GOT3 (cell line): ENCODE results near the gene PPIE.

ENCODE experiments used
- DNase-seq: peaks from one replicate; lab custom pipeline; 2025; ENCODE audit warnings: mixed read lengths; lab: John Stamatoyannopoulos, UW

Gene PPIE

DNA sequence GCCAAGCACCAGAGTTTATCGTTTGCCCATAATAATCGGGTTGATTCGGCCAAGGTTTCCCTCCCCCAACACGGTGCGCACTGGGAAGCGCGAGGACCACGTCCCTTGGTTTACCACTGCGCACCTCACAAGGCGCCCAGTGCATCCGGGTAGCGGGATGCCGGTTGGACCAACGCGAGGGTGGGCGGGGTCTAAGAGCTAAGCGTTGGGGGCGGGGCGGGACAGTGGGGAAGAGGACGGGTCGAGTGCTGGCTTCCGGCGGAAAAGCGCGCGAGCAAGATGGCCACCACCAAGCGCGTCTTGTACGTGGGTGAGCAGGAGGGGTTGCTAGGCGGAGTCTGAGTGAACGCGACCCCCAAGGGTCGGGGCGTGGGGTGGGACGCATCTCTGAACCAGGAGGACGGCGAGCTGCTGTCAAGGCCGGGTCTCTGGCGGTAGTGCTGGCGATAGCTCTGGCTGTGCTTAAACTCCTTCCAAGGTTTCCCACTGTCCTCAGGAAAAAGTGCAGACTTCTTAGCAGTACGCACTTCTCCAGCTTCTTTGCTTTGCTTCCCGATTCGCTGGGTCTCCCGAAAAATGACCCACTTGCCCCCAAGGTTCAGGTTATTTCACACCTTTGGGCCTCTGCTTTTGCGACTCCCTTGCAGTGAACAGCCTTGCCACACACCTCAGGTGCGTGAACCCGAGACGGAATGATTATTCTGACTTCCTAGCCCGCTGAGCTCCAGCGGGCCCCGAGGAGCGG lies at the start of gene PPIE:
PPIE (plus strand) TSS at position 261 of the 745 bp plus-strand sequence; CDS start at position 280, 19 bp downstream.
- DNase-seq: peak; percentile 60

DNA sequence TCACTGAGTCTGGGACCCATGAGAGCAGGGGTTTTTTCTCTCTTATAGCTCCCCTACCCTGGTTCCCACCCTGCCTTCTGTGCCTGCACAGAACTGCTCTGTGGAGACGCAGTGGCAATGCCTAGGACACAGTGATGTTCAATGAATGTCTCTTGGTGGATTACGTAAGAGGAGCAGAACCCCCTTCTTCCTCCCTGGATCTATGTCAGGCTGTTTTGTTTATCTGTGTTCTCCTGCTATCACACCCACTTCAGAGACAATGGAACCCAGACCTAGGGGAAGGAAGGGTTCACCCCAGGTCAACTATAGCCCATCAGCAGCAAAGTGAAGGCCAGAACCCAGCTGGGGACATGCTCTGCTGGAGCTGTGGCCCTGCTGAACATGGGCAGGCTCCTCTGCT lies 49.5 kb upstream of the PPIE start:
- DNase-seq: no peak

DNA sequence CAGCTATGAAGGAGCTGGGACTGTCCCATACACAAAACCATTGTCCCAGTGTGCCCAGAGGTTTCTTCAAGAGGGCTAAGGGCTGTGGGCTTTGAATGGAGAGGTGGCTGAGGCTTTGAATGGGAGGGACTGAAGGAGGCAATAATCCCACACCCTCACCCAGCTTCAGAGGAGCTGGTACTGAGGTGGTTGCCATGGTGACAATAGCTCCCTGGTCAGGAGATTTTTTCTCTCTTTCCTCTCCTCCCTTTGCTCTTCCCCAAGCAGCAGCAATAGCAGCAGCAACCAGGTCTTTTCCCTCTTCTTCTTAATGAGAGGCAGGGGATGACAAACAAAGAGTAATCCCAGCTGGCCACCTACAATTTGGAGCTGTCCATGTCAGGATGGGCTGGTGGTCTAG lies 49.0 kb upstream of the PPIE start:
- no peak for DNase-seq

DNA sequence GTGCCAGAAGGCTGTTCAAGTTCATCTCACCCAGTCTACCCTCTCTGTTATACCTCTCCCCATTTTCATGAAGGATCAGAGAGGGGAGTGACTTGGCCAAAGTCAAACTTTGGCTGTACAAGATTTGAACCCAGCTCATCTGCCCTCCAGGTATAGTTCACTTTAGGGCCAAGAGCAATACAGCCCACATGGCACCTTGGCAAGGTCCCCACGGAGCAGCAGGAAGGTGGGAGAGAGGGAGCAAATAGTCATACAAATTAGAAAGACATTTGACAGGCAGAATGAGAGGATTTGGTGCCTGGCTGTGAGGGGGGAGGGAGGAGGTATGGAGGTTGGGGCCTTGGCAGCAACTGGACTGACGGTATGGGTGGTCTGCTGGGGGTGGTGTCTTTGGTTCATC lies 48.5 kb upstream of the PPIE start:
- DNase-seq: no peak

DNA sequence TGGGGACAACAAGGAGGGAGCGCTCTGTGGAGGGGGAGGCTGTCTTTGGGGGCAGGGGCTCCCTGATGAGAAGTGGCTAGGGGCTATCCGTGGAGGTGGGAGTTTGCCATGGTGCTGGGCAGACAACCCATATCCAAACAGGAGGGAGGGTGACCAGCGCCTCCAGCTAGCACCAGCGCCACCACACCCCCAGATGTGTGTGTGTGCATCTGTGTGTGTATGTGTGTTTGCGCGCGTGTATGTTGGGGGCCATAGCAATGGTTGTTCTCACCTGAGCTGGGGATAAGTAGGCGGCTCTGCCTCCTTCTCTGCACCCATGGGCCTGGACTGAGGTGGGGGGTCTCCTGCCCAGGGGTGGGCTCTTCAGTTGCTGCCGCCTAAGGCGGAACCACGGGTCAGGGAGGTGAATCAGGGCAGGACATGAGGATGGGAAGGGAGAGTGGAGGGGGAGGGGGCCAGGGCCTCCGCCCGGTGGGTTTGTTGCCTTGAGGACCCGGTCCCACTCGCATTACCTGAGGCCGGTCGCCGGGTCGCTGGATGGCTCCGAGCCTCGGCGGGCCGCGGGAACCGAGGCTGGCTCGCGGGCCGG lies 47.8 kb upstream of the PPIE start:
- no peak for DNase-seq

DNA sequence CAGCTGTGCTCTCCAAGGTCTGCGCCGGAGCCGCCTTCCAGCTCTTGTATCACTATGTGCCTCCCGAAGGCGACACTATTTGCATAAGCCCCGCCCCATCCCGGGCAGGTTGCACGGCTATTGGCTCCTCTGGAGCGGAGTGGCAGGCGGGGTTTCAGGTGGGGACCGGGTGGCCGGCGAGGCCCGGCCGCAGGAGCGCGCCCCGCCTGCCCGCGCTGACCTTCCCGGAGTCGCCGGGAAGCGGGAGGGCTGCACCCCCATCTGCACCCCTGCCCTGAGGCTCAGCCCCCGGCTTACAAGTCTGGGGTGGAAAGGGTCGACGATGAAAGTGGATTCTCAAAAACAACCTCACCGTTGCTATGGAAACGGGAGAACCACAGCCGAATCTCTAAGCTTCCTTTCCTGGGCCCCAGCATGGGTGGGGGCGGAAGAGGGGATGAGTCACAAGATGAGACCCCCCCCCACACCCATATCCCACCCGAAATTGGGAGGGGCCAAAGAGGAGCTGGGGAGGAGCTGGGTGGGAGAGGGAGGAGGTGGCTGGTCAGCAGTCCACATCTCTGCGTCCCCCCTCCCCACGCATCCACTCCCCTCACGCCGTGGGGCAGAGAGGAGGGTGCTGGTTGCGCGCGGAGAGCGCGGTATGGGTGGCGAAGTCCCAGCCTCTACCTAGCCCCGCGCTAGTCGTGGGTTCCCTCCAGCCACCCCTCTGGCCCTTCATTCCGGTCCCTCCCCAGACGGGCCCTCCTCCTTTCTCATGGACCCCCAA lies 47.1 kb upstream of the PPIE start, which contains the start of gene HPCAL4:
HPCAL4 (minus strand) TSS at position 51 of the 769 bp plus-strand sequence. CDS start 6,830 bp downstream, outside the sequence.
- peak; percentile 28 for DNase-seq

DNA sequence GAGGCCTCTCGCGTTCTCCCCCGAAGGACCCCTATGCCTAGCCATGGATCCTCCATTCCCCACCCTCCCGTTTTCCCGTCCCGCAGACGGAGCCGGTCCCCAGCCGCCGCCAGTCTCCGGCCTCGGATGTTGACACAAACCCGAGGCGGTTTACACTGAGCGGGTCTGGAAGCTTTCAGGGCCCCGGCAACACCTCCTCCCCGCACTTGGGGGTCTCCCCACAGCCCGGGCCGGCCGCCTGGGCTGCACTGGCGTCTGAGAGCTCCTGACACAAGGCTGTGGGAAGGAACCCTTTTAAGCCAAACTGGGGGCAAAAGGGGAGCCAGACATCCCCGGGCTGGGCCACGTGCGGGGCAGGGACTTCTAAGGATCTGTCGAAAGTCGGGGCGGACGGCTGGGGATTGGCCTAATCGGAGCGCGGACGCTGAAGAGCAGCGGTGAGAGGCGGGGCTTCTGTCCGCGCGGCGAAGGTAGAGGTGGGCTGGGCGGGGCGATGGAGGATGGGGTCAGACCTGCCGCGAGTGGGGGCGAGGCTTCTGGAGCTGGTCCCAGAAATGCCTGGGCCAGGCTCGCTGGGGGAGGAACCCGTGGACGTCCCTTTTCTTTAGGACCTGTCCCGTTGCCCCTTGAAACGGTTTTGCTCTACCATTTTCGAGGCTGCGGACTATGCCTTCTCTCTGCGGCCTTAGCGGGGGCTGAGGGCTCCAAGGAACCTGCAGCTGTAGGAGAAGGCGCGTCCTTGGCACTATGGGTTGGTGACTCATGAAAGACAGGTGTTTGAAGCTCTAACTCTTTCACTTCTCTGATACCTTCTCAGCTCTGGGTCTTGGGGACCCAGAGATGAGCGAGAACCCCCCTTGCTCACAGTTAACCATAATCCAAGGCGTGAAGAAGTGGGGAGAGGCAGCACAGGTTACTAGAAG lies 46.3 kb upstream of the PPIE start:
- DNase-seq: no peak

DNA sequence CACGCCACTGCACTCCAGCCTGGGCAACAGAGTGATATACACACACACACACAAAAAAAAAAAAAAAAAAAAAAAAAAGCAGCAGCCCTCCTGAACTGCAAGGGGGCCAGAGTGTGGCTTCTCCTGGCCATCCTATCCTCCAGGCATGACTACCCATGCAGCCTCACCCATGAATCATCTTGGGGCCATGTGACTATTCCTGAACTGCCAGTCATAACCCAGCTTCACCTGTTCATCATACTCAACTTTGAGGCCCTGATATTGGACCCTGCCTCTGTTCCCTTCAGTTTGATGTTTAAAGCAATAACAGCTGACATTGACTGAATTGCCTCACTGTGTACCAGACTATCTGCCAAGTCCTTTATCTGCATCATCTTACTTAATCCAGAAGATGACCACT lies 44.7 kb upstream of the PPIE start:
- no peak for DNase-seq

DNA sequence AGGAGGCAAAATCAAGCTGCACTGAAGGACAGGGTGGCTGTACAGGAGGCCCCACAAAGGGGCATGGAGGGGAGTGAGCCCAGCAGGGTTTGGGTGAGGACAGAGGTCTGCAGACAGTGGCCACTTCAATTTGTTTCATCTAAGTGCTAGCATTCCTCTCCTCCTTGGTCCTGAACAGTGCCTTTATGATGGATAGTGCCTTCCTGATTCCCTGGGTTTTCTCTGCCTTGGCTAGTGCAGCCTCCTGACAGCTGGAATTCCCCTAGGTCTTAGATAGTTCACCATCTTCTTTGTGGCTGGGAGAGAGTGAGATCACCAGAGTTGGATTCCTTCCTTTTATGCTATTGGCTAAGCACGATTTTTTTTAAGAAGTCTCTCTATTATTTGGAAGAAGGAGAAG lies 43.7 kb upstream of the PPIE start:
- DNase-seq: no peak

DNA sequence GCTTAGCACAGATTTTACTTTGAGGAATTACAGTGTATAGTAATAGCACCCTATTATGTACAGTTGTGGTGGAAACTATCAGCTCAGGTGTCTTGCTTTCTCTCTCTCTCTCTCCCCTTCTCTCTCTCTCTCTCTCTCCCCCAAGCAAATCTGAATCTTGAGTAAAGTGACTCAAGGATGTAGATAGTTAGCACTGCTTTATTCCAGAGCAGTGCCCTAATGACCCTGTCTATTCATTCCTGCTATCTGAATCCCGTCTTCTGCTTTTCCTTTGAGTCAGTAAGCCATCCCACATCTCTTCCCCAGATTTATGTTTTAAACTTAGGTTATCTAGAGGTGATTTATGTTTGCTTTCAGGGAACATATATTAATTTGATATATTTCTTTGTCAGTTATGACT lies 42.2 kb upstream of the PPIE start:
- DNase-seq: no peak

DNA sequence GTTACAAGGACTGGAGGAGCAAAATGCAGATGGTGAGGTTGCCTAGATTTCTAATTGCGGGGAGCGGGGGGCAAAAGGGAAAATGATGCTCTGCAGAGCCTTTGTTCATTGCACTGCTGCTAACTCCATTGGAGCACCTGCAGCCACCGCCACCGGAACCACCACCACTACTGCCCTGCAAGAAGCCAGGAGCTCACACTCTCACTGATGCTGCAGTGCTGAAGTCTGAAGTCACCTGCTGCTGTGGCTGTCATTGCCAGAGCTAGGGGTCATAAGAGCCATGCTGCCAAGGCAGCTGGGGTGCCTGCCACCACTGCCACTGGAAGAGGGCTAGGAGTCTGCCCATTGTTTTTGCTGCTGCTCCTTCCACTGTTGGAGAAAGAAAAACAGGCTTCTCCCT lies 40.1 kb upstream of the PPIE start:
- no peak for DNase-seq

DNA sequence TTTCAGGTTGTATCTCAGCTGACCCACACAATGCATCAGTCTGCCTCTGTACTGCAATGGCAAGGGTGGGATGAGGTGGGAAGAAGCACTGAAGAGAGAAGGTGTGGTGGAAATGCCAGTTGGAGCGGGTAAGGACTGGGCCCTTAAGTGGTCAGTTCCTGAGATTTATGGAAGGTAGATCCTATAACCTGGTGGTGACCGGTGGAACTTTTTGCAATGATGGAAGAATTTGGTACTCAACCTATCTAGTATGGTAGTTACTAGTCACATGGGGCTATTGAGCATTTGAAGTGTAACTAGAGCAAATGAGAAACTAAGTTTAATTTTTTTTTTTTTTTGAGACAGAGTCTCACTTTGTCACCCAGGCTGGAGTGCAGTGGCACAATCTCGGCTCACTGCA lies 39.3 kb upstream of the PPIE start:
- no peak for DNase-seq

DNA sequence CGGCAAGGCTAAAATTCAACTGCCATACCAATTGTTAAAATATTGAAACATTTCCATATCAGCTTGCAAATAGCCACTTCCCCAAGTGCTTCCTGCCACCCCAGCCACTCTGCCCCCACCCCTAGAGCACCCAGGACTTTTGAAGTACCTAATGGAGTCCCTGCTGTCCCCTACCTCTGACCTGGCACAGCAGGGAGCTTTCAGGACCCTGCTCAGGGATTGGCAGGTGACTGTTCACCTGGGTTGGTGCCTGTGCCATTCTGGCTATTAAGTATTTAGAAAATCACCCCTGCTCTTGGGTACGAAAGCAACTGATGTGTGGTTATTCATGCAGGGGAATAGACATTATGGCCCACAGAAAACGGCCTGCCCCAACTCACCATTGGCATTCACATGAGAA lies 38.3 kb upstream of the PPIE start:
- no peak for DNase-seq

DNA sequence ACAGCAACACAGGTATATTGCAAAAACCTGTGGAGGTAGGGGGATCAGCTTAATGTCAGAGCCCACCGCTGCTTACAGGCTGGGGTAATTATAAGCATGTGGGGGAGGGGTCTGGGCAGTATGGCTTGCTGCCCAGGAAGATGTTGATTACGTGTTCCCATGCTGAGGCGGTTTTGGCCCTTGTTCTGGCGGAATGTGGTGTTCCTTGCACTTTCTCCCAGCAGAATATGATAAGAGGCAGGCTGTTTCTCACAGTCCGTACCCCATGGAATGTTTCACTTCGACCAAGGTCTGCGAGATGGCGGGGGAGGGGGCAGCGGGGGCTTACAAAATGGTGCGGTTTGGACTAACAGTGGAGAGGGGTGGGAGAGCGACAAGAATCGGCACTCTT lies 37.6 kb upstream of the PPIE start:
- DNase-seq: no peak

DNA sequence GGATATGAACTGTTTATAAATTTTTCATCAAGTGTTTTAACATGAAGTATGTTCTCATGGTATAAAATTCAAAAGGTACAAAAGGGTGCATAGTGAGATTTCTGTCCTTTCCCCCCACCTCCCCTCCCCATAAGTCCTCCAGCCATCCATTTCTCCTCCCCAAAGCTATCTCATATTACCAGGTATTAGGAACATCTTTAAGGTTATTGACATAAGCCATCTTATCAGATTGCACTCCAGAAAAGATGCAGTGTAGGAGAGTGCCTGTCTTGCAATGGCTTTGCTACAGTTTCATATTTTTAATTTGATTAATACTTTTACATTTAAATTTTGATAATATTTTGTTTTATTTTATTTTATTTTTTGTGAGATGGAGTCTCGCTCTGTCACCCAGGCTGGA lies 33.9 kb upstream of the PPIE start:
- no peak for DNase-seq

DNA sequence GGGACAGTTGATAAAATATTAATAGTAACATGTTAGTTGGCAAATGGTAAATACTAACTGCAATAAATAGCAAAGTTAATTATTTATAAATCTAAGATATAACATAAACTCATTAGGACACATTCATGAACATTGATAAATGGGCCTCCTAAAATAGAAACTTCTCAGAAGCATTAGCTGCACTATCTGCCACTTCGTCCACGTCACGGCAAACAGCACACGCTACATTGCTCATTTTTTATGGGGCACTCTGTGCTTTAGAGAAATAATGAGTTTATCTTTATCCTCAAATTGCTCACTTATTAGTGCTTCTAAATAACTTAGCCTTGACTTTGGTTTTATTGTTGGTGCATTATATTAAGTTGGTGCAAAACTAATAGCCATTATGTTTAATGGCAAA lies 31.2 kb upstream of the PPIE start:
- DNase-seq: no peak

DNA sequence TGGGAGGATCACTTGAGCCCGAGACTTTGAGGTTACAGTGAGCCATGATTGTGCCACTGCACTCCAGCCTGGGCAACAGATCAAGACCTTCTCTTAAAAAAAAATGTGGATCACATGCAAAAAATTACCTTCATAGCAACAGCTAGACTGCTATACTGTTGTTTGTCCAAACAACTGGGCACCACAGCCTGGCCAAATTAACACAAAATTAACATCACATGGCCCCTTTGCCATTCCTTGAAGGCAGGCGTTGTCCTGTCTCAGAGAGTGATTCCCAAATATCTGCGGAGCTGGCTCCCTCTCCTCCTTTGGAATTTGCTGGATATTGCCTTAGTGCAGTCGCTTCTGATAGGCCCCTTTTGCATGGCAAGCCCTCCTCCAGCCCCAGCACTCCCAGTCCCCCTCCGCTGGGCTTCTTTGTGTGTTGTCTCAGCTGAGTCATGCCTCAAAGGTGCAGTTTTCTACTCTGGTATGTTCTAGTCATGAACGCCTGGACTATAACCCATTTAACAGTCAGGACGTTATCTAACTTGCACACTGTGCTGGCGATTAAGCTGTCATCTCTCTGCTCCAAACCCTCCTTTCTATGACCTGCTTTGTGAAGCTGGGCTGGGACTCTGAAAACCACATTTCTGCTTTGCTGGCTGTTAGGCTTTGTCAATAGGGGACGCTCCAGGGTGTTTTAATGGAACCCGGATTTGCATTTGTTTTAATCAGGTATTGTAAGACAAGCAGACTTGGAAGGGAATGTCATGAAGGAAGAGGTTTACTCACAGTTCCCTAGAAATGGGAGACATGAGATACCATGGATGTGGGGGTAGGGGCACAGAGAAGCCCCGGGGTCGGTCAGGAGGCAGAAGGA lies 27.3 kb upstream of the PPIE start:
- DNase-seq: no peak

DNA sequence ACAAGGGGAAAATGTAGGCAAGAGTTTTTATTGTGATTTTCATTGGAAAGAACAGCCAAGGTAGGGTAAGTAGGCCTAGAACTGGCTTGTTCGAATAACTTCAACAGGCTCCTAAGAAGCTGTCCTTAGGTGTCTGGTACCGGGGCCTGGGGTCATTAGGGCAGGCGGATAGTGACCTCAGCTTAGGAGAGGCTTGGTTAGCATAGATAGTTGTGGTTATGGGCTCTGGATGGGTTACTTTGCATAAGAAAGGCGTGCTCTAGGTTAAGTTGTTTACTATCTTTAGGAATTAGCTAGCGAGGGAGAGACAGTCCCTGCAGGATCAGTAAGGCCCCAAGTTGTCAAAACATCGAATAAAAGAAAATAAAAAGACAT lies 26.7 kb upstream of the PPIE start:
- DNase-seq: no peak

DNA sequence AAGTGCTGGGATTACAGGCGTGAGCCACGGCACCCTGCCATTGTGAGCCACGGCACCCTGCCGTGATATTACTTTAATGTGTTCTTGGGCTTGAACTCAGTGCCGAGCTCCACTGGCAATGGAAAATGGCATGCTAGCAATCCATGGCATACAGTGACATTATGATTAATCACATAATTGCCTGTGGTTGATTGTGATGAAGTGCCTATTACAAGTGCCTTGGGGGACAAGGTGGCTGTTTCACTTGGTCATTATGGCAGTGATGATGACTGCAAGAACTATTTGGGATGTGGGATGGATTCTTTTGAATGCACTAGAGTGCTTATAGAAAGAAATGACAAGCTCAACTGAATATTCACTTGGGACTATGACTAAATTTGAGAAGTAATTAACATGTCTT lies 25.1 kb upstream of the PPIE start:
- no peak for DNase-seq

DNA sequence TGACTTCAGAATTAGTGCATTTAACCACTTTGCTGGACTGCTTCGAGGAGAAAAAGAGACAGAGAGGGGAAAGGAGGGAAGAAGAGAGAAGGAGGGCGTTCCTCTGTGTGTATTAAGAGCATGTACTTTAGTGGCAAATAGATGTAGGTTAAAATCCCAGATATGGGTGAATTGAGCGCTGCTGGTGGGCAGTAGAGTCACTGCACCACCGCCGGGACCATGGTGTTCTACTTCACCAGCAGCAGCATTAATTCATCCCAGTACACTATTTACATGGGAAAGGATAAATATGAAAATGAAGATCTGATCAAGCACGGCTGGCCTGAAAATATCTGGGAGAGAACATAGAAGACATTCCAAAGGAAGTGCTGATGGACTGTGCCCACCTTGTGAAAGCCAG lies 20.9 kb upstream of the PPIE start:
- DNase-seq: no peak
